IMR-90 (cell line): ENCODE results near the gene SS18L1. TPM values are rescaled to one million over a fixed set of nuclear protein-coding genes. Genes with fewer than 3 reads are reported as not detected.

Experiments used
- ATAC-seq: fragments of 200-7000 bp; cut with Tn5 transposase; 2 replicates; pipeline ENCODE4 v1.9.1; 2020; ENCODE audit warnings: low read depth, mild to moderate bottlenecking, moderate library complexity
- BruUV-seq: library from RNA; stranded (reverse); fragments of 400-500 nt; replicated peaks from 2 replicates; lab custom pipeline; 2021; lab: Mats Ljungman, UMichigan
- CTCF ChIA-PET: fragments of 300-600 bp; formaldehyde crosslinking; extraction: SDS; loops from one replicate; lab custom pipeline; 2021; ENCODE audit warnings: antibody characterized with exemption; lab: Yijun Ruan, JAX
- POLR2A ChIA-PET: fragments of 300-600 bp; sonication (Branson Sonifier 250); formaldehyde crosslinking; loops from one replicate; lab custom pipeline; 2022; ENCODE audit warnings: antibody characterized with exemption; ENCODE audit not compliant: unreplicated experiment; lab: Charles Lee
- DNase-seq: peaks from one replicate; pipeline ENCODE4 v3.0.0; 2013
- H2AFZ ChIP-seq: replicated peaks from 2 replicates; pipeline ENCODE3; 2013; ENCODE audit warnings: low read length, mild to moderate bottlenecking; ENCODE audit not compliant: poor library complexity
- H2AK5ac ChIP-seq: 2 replicates; pipeline ENCODE4 v1.6.1; 2013; ENCODE audit warnings: low read depth, low read length, inconsistent platforms
- H2AK9ac ChIP-seq: replicated peaks from 2 replicates; pipeline ENCODE3; 2013; ENCODE audit warnings: mild to moderate bottlenecking, low read depth, low read length, moderate library complexity; ENCODE audit not compliant: poor library complexity
- H2BK120ac ChIP-seq: 2 replicates; pipeline ENCODE4 v1.6.1; 2013; ENCODE audit warnings: low read depth, low read length, inconsistent platforms
- H2BK15ac ChIP-seq: 3 replicates; pipeline ENCODE4 v1.6.1; 2013; ENCODE audit warnings: low read depth, low read length, inconsistent platforms
- H2BK20ac ChIP-seq: 2 replicates; pipeline ENCODE4 v1.6.1; 2013; ENCODE audit warnings: low read depth, mild to moderate bottlenecking, inconsistent platforms, low read length, moderate library complexity
- H2BK5ac ChIP-seq: 2 replicates; pipeline ENCODE4 v1.6.1; 2013; ENCODE audit warnings: mild to moderate bottlenecking, low read depth, low read length, inconsistent platforms; ENCODE audit not compliant: poor library complexity, severe bottlenecking
- H3K14ac ChIP-seq: replicated peaks from 2 replicates; pipeline ENCODE4 v1.6.1; 2013; ENCODE audit warnings: low read depth, low read length, inconsistent platforms
- H3K18ac ChIP-seq: 2 replicates; pipeline ENCODE4 v1.6.1; 2013; ENCODE audit warnings: low read depth, low read length, control low read depth
- H3K23ac ChIP-seq: 2 replicates; pipeline ENCODE4 v1.6.1; 2013; ENCODE audit warnings: low read depth, low read length, inconsistent platforms
- H3K27ac ChIP-seq: 2 replicates; pipeline ENCODE4 v1.5.1; 2013; ENCODE audit warnings: mild to moderate bottlenecking, control low read depth, low read length; ENCODE audit not compliant: insufficient read depth
- H3K27me3 ChIP-seq: 2 replicates; pipeline ENCODE4 v1.6.1; 2013; ENCODE audit warnings: low read length; ENCODE audit not compliant: control insufficient read depth, insufficient read depth
- H3K36me3 ChIP-seq: 2 replicates; pipeline ENCODE4 v1.6.1; 2013; ENCODE audit warnings: low read length, mixed read lengths; ENCODE audit not compliant: control insufficient read depth, insufficient read depth
- H3K4ac ChIP-seq: 2 replicates; pipeline ENCODE4 v1.6.1; 2013; ENCODE audit warnings: low read depth, low read length, inconsistent platforms
- H3K4me1 ChIP-seq: 2 replicates; pipeline ENCODE4 v1.6.1; 2013; ENCODE audit warnings: low read length, mixed read lengths; ENCODE audit not compliant: control insufficient read depth, insufficient read depth
- H3K4me2 ChIP-seq: 2 replicates; pipeline ENCODE4 v1.6.1; 2013; ENCODE audit warnings: low read depth, mild to moderate bottlenecking, control low read depth, low read length, moderate library complexity
- H3K4me3 ChIP-seq: 2 replicates; pipeline ENCODE4 v1.5.1; 2013; ENCODE audit warnings: low read depth, mild to moderate bottlenecking, control low read depth, low read length, moderate library complexity; ENCODE audit not compliant: insufficient read depth
- H3K56ac ChIP-seq: 2 replicates; pipeline ENCODE4 v1.6.1; 2013; ENCODE audit warnings: low read length, inconsistent platforms; ENCODE audit not compliant: insufficient read depth; ENCODE audit errors: extremely low read depth
- H3K79me1 ChIP-seq, 2 experiments: 2 replicates each; pipeline ENCODE4 v1.6.1; 2013; ENCODE audit warnings: low read length in 2 of 2, inconsistent platforms in 1 of 2, low read depth in 1 of 2
- H3K9ac ChIP-seq: 2 replicates; pipeline ENCODE4 v1.6.1; 2013; ENCODE audit warnings: low read depth, low read length, control low read depth
- H3K9me1 ChIP-seq: 2 replicates; pipeline ENCODE4 v1.6.1; 2013; ENCODE audit warnings: low read length, inconsistent platforms; ENCODE audit not compliant: insufficient read depth
- H3K9me3 ChIP-seq: 2 replicates; pipeline ENCODE4 v1.6.1; 2013; ENCODE audit warnings: low read length; ENCODE audit not compliant: control insufficient read depth, insufficient read depth
- H4K20me1 ChIP-seq: 2 replicates; pipeline ENCODE4 v1.6.1; 2013; ENCODE audit warnings: low read length, inconsistent platforms; ENCODE audit not compliant: insufficient read depth
- H4K5ac ChIP-seq: 2 replicates; pipeline ENCODE4 v1.6.1; 2013; ENCODE audit warnings: mild to moderate bottlenecking, low read depth, low read length, control low read depth
- H4K8ac ChIP-seq, 2 experiments: 2 replicates each; pipeline ENCODE4 v1.6.1; 2013; ENCODE audit warnings: low read depth in 2 of 2, low read length in 2 of 2, control low read depth in 1 of 2, inconsistent platforms in 1 of 2
- H4K91ac ChIP-seq: 2 replicates; pipeline ENCODE4 v1.6.1; 2013; ENCODE audit warnings: low read depth, low read length, inconsistent platforms; ENCODE audit not compliant: insufficient read depth
- BHLHE40 ChIP-seq: fragments of 150-350 bp; IDR thresholded peaks from 2 replicates; pipeline ENCODE4 v1.6.1; 2016; ENCODE audit warnings: mild to moderate bottlenecking, low read depth, low read length
- CEBPB ChIP-seq: IDR thresholded peaks from 2 replicates; pipeline ENCODE4 v1.6.1; 2012; ENCODE audit warnings: low read depth, low read length, improper control_type of control experiment
- CHD1 ChIP-seq: IDR thresholded peaks from 2 replicates; pipeline ENCODE4 v1.6.1; 2012; ENCODE audit warnings: low read depth, low read length, improper control_type of control experiment
- FOS ChIP-seq: fragments of 150-350 bp; IDR thresholded peaks from 2 replicates; pipeline ENCODE4 v1.6.1; 2016; ENCODE audit warnings: low read depth, low read length
- MAFK ChIP-seq: IDR thresholded peaks from 2 replicates; pipeline ENCODE4 v1.6.1; 2012; ENCODE audit warnings: low read depth, low read length, improper control_type of control experiment
- MAZ ChIP-seq: IDR thresholded peaks from 2 replicates; pipeline ENCODE4 v1.6.1; 2012; ENCODE audit warnings: low read depth, mild to moderate bottlenecking, low read length, improper control_type of control experiment, moderate library complexity, borderline replicate concordance
- MXI1 ChIP-seq: IDR thresholded peaks from 2 replicates; pipeline ENCODE4 v1.6.1; 2012; ENCODE audit warnings: low read depth, mild to moderate bottlenecking, low read length, moderate library complexity, borderline replicate concordance
- NFE2L2 ChIP-seq: fragments of 150-350 bp; IDR thresholded peaks from 2 replicates; pipeline ENCODE4 v1.6.1; 2016; ENCODE audit warnings: low read depth, mild to moderate bottlenecking, low read length
- POLR2A ChIP-seq: IDR thresholded peaks from 2 replicates; pipeline ENCODE4 v1.6.1; 2012; ENCODE audit warnings: mild to moderate bottlenecking, low read depth, low read length
- RAD21 ChIP-seq: IDR thresholded peaks from 2 replicates; pipeline ENCODE4 v1.6.1; 2012; ENCODE audit warnings: low read length, improper control_type of control experiment
- RCOR1 ChIP-seq: IDR thresholded peaks from 2 replicates; pipeline ENCODE4 v1.6.1; 2012; ENCODE audit warnings: mild to moderate bottlenecking, low read length, improper control_type of control experiment; ENCODE audit not compliant: insufficient replicate concordance
- RFX5 ChIP-seq: IDR thresholded peaks from 2 replicates; pipeline ENCODE4 v1.8.0; 2012; ENCODE audit warnings: low read depth, mild to moderate bottlenecking, low read length, moderate library complexity
- SMC3 ChIP-seq: fragments of 150-350 bp; IDR thresholded peaks from 2 replicates; pipeline ENCODE4 v1.6.1; 2016; ENCODE audit warnings: low read depth, mild to moderate bottlenecking, antibody characterized with exemption, low read length, moderate library complexity
- WGBS, 2 experiments: methylation state at CpG; one replicate each; pipeline versions ENCODE4 v1.1.5 to v1.1.7; 2013; ENCODE audit warnings: missing lambda C conversion rate in 2 of 2; ENCODE audit not compliant: insufficient read length in 1 of 2; ENCODE audit errors: extremely low coverage in 2 of 2; 5-methylcytosine and 5-hydroxymethylcytosine counted together
- dilution Hi-C: fragments of 300-500 bp; cut with HindIII; formaldehyde crosslinking; loops from one replicate; pipeline ENCODE4 v1.14.3; 2018; ENCODE audit warnings: low sequenced_read_pairs; ENCODE audit not compliant: unreplicated experiment
- in situ Hi-C: fragments of 300-500 bp; cut with MboI; formaldehyde crosslinking; loops from 3 replicates; pipeline ENCODE4 v1.14.3; 2019; ENCODE audit warnings: low sequenced_read_pairs, inconsistent platforms, mixed read lengths
- intact Hi-C: fragments of 100-400 bp; cut with micrococcal nuclease; formaldehyde crosslinking; loops from 2 replicates; pipeline ENCODE4 v1.10.0; 2022
- polyA plus RNA-seq, 3 experiments: library from polyadenylated mRNA; depleted of rRNA; stranded (reverse); fragments of >200 nt; gene quantifications; 2 replicates each; pipeline ENCODE4 v1.2.3, GENCODE V29; 2012; ENCODE audit warnings: low replicate concordance in 1 of 3
- total RNA-seq: library from RNA; depleted of rRNA; stranded (reverse); fragments of >200 nt; gene quantifications from 2 replicates; pipeline ENCODE4 v1.2.3, GENCODE V29; 2012
- TF ChIP-seq, protein P1 (sequence below): fragments of 150-350 bp; IDR thresholded peaks from 2 replicates; pipeline ENCODE4 v1.6.1; 2017; ENCODE audit warnings: mild to moderate bottlenecking, antibody characterized with exemption, low read length, low read depth
- TF ChIP-seq, protein P2 (sequence below): conservative IDR thresholded peaks from 2 replicates; pipeline ENCODE4 v1.5.1; 2012; ENCODE audit warnings: mild to moderate bottlenecking, low read depth, low read length, improper control_type of control experiment
- TF ChIP-seq, protein P3 (sequence below): fragments of 150-350 bp; IDR thresholded peaks from 2 replicates; pipeline ENCODE4 v1.6.1; 2016; ENCODE audit warnings: low read depth, mild to moderate bottlenecking, low read length, moderate library complexity, borderline replicate concordance

SS18L1 gene
- total and polyA plus RNA-seq, 2 of the 4 experiments (the other 2 are of a cell fraction): 8.1 to 12.2 TPM

DNA sequence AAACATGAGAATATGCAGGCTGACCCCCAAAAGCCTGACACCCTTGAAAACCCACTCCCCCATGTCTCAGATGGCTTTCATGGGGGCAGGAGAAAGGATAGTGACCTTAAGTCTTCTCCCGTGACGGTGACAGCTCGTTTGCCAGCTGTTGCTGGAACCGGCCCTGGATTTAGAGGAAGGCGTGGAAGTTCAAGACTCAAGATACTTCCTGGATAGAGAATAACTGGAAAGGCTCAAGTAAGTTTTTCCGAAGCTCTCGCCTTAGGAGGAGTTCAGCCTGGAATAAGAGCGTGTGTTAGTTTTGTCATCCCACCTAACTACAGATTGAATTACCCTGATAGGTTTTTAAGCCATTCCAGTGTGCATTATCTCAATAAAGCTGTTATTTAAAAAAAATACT lies 27.7 kb downstream of the SS18L1 start:
- CTCF ChIA-PET: no interaction called here

More for the DNA sequence above, 27.7 kb downstream of the SS18L1 start:
- dilution Hi-C loops: no loop called here
- no peaks in the 10 kb centered on the region for H3K9me3 ChIP-seq
- POLR2A ChIA-PET: no interaction called here
- H3K9ac ChIP-seq: no peak overlapping the region
- no peak overlapping the region for H3K4me3 ChIP-seq
- H2BK15ac ChIP-seq: no peak overlapping the region
- WGBS, 2 experiments: no CpG with 5 or more reads among the region's 8 CpGs
- no peak overlapping the region for H2BK120ac ChIP-seq
- no peak overlapping the region for H3K27ac ChIP-seq
- H2BK5ac ChIP-seq: no peak overlapping the region
- no TSS peak for BruUV-seq
- intact Hi-C loops: no loop called here
- ATAC-seq (no peak), DNase-seq (no peak)
- H2AK5ac ChIP-seq: no peak overlapping the region
- H3K36me3 ChIP-seq: peaks cover 35% of the 10 kb centered on the region
- no peak overlapping the region for H4K5ac ChIP-seq
- H3K56ac ChIP-seq: no peak overlapping the region
- no peak overlapping the region for H4K8ac ChIP-seq
- TF ChIP-seq MXI1 (no peak), CHD1 (no peak), RCOR1 (no peak), MAFK (no peak), SMC3 (no peak), BHLHE40 (no peak), RFX5 (no peak), MAZ (no peak), CEBPB (no peak), RAD21 (no peak), POLR2A (no peak), FOS (no peak), NFE2L2 (no peak)
- TF ChIP-seq, protein P1, sequence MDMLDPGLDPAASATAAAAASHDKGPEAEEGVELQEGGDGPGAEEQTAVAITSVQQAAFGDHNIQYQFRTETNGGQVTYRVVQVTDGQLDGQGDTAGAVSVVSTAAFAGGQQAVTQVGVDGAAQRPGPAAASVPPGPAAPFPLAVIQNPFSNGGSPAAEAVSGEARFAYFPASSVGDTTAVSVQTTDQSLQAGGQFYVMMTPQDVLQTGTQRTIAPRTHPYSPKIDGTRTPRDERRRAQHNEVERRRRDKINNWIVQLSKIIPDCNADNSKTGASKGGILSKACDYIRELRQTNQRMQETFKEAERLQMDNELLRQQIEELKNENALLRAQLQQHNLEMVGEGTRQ: no peak
- TF ChIP-seq, protein P2, sequence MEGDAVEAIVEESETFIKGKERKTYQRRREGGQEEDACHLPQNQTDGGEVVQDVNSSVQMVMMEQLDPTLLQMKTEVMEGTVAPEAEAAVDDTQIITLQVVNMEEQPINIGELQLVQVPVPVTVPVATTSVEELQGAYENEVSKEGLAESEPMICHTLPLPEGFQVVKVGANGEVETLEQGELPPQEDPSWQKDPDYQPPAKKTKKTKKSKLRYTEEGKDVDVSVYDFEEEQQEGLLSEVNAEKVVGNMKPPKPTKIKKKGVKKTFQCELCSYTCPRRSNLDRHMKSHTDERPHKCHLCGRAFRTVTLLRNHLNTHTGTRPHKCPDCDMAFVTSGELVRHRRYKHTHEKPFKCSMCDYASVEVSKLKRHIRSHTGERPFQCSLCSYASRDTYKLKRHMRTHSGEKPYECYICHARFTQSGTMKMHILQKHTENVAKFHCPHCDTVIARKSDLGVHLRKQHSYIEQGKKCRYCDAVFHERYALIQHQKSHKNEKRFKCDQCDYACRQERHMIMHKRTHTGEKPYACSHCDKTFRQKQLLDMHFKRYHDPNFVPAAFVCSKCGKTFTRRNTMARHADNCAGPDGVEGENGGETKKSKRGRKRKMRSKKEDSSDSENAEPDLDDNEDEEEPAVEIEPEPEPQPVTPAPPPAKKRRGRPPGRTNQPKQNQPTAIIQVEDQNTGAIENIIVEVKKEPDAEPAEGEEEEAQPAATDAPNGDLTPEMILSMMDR: no peak
- TF ChIP-seq, protein P3, sequence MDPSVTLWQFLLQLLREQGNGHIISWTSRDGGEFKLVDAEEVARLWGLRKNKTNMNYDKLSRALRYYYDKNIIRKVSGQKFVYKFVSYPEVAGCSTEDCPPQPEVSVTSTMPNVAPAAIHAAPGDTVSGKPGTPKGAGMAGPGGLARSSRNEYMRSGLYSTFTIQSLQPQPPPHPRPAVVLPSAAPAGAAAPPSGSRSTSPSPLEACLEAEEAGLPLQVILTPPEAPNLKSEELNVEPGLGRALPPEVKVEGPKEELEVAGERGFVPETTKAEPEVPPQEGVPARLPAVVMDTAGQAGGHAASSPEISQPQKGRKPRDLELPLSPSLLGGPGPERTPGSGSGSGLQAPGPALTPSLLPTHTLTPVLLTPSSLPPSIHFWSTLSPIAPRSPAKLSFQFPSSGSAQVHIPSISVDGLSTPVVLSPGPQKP: no peak
- H3K18ac ChIP-seq: no peak overlapping the region
- no peak overlapping the region for H4K91ac ChIP-seq
- H4K20me1 ChIP-seq: no peaks in the 10 kb centered on the region
- H3K9me1 ChIP-seq: 0 out of 2 replicates have a peak, but pooled peaks cover 5% of the 10 kb centered on the region
- no peak overlapping the region for H2AFZ ChIP-seq
- H3K4me2 ChIP-seq: no peak overlapping the region
- H3K14ac ChIP-seq: no peak overlapping the region
- no peak overlapping the region for H3K23ac ChIP-seq
- no peaks in the 10 kb centered on the region for H3K4me1 ChIP-seq
- H2BK20ac ChIP-seq: no peak overlapping the region
- in situ Hi-C loops: no loop called here
- H3K4ac ChIP-seq: no peak overlapping the region
- no peaks in the 10 kb centered on the region for H3K27me3 ChIP-seq
- peaks cover 1 to 6% of the 10 kb centered on the region in 2 experiments; a peak in 2 of 4 replicates for H3K79me1 ChIP-seq
- no peak overlapping the region for H2AK9ac ChIP-seq
